ENCODE results near the gene ARMC2.

The ARMC2 gene

DNA sequence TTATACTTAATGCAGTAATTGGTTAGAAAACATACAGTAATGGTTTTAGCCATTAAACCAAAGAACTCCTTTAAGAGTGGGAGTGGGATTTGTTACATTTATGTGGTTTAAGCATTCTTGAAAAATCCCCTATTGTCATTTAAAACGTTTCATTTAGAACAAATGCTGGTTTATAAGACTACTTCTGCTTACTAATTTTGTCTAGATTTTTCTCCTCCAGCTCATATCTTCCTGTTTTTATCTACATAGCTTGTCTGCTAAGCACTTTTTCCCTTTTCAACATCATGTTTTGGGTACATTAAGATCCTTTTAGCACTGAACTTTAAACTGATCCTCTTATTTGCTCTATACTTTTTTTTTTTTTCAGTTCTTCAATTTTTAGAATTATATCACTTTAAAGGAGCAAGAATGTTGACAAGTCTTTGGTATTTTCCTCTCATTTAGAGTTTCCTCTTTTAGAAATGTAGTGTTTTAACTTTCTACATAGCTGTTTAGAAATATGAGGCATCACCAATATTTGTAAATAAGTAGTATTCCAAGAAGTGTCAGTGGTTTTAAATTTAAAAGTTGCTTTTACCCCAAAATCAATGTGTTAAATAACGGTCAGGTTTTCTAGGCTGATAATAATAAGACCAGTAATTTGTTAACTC lies 165.6 kb downstream of the ARMC2 start:
- Histone ChIP-seq H3K4me3 (ENCODE audit: low read length, poor library complexity, severe bottlenecking) (no peak overlapping the region), H3K79me2 (ENCODE audit: insufficient read depth, low read length) (peaks cover 11% of the 10 kb centered on the region; the same call in 1 of the 2 replicates), H3K36me3 (ENCODE audit: insufficient read depth, low read length) (no peaks in the 10 kb centered on the region), H2AFZ (ENCODE audit: low read length) (no peak overlapping the region), H3F3A (ENCODE audit: low read depth) (no peaks in the 10 kb centered on the region), H3K9ac (ENCODE audit: low read depth, low read length, poor library complexity, severe bottlenecking) (no peak overlapping the region), H3K9me3 (ENCODE audit: insufficient read depth, low read depth, low read length) (no peaks in the 10 kb centered on the region), H4K20me1 (ENCODE audit: insufficient read depth, low read length, poor library complexity, severe bottlenecking) (no peaks in the 10 kb centered on the region), H3K9me2 (replicated peaks; ENCODE audit: low read depth, low read length) (no peaks in the 10 kb centered on the region), H3K4me1 (ENCODE audit: insufficient read depth, low read length, poor library complexity, severe bottlenecking) (peaks cover 35% of the 10 kb centered on the region), H3K4me2 (ENCODE audit: low read depth, low read length, poor library complexity, severe bottlenecking) (no peak overlapping the region), H3K27me3 (ENCODE audit: insufficient read depth, low read length, poor library complexity, severe bottlenecking) (peaks cover 3% of the 10 kb centered on the region)
- no peak for TF ChIP-seq EZH2phosphoT487 (IDR thresholded peaks at IDR 0.05; ENCODE audit: borderline replicate concordance)
- TF ChIP-seq, protein P1, sequence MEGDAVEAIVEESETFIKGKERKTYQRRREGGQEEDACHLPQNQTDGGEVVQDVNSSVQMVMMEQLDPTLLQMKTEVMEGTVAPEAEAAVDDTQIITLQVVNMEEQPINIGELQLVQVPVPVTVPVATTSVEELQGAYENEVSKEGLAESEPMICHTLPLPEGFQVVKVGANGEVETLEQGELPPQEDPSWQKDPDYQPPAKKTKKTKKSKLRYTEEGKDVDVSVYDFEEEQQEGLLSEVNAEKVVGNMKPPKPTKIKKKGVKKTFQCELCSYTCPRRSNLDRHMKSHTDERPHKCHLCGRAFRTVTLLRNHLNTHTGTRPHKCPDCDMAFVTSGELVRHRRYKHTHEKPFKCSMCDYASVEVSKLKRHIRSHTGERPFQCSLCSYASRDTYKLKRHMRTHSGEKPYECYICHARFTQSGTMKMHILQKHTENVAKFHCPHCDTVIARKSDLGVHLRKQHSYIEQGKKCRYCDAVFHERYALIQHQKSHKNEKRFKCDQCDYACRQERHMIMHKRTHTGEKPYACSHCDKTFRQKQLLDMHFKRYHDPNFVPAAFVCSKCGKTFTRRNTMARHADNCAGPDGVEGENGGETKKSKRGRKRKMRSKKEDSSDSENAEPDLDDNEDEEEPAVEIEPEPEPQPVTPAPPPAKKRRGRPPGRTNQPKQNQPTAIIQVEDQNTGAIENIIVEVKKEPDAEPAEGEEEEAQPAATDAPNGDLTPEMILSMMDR (conservative IDR thresholded peaks at IDR 0.05; ENCODE audit: low read length): no peak

DNA sequence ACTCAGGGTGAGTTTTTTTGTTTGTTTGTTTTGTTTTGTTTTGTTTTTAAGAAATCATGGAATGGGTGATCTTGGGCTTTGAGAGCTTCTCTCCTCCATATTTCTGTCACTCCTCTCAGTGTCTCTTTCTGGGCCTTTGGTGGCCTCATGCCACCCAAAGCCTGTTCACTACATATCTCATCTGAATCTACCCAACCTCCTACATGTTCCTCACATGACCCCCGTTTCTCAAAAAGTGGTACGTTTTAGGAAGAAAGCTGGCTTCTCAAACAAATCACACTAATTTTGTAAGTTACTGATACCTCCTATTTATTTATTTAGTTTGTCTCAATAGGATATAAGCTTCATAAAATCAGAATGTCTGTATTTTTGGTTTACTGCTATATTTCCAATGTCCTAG lies 166.4 kb downstream of the ARMC2 start:
- Histone ChIP-seq H3F3A (ENCODE audit: low read depth) (no peaks in the 10 kb centered on the region), H3K36me3 (ENCODE audit: insufficient read depth, low read length) (no peaks in the 10 kb centered on the region), H3K4me2 (ENCODE audit: low read depth, low read length, poor library complexity, severe bottlenecking) (no peak overlapping the region), H3K4me1 (ENCODE audit: insufficient read depth, low read length, poor library complexity, severe bottlenecking) (peaks cover 40% of the 10 kb centered on the region), H4K20me1 (ENCODE audit: insufficient read depth, low read length, poor library complexity, severe bottlenecking) (no peaks in the 10 kb centered on the region), H3K9me2 (replicated peaks; ENCODE audit: low read depth, low read length) (no peaks in the 10 kb centered on the region), H3K9me3 (ENCODE audit: insufficient read depth, low read depth, low read length) (no peaks in the 10 kb centered on the region), H3K4me3 (ENCODE audit: low read length, poor library complexity, severe bottlenecking) (no peak overlapping the region), H3K79me2 (ENCODE audit: insufficient read depth, low read length) (peaks cover 10% of the 10 kb centered on the region; the same call in 1 of the 2 replicates), H3K27me3 (ENCODE audit: insufficient read depth, low read length, poor library complexity, severe bottlenecking) (no peaks in the 10 kb centered on the region), H3K9ac (ENCODE audit: low read depth, low read length, poor library complexity, severe bottlenecking) (peak overlapping the region; percentile 21), H2AFZ (ENCODE audit: low read length) (no peak overlapping the region)
- TF ChIP-seq, protein P1 (conservative IDR thresholded peaks at IDR 0.05; ENCODE audit: low read length): no peak
- TF ChIP-seq EZH2phosphoT487 (IDR thresholded peaks at IDR 0.05; ENCODE audit: borderline replicate concordance): no peak

DNA sequence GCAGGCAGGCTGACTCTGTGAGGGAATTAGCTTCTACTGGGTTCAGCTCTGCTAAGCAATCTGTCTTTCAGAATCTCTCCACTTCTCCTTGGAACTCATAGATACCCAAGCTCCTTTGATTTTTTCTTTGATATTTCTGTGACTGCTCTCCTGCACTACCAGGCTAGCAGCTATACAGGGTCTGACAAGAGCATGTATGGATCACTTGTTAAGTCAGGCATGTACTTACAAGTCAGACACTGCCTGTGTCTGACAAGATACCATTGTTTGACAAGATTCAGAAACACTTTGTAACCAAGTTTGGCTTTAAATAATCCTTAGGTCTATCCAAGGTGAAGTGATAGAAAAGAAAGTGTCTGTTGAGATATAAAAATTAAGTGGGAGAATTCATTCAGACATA lies 167.0 kb downstream of the ARMC2 start:
- Histone ChIP-seq H3K4me3 (ENCODE audit: low read length, poor library complexity, severe bottlenecking) (no peak overlapping the region), H3K4me1 (ENCODE audit: insufficient read depth, low read length, poor library complexity, severe bottlenecking) (peaks cover 41% of the 10 kb centered on the region), H3K4me2 (ENCODE audit: low read depth, low read length, poor library complexity, severe bottlenecking) (no peak overlapping the region), H3K27me3 (ENCODE audit: insufficient read depth, low read length, poor library complexity, severe bottlenecking) (no peaks in the 10 kb centered on the region), H3K79me2 (ENCODE audit: insufficient read depth, low read length) (peaks cover 5% of the 10 kb centered on the region; the same call in 1 of the 2 replicates), H3K9me3 (ENCODE audit: insufficient read depth, low read depth, low read length) (no peaks in the 10 kb centered on the region), H4K20me1 (ENCODE audit: insufficient read depth, low read length, poor library complexity, severe bottlenecking) (no peaks in the 10 kb centered on the region), H3K9ac (ENCODE audit: low read depth, low read length, poor library complexity, severe bottlenecking) (peak overlapping the region; percentile 21), H3F3A (ENCODE audit: low read depth) (no peaks in the 10 kb centered on the region), H2AFZ (ENCODE audit: low read length) (no peak overlapping the region), H3K36me3 (ENCODE audit: insufficient read depth, low read length) (no peaks in the 10 kb centered on the region), H3K9me2 (replicated peaks; ENCODE audit: low read depth, low read length) (no peaks in the 10 kb centered on the region)
- no peak for TF ChIP-seq EZH2phosphoT487 (IDR thresholded peaks at IDR 0.05; ENCODE audit: borderline replicate concordance)
- TF ChIP-seq, protein P1 (conservative IDR thresholded peaks at IDR 0.05; ENCODE audit: low read length): no peak
